Measurements from ENCODE around the gene EGFLAM.

Gene EGFLAM

GRCh38 chr5:38267372-38267771, 9.0 kb downstream of the EGFLAM start:
- no peak for DNase-seq

GRCh38 chr5:38273626-38274025, 15.3 kb downstream of the EGFLAM start:
- DNase-seq = no peak

- DNase-seq = no peak
Measured at GRCh38 chr5:38274370-38274769, 16.0 kb downstream of the EGFLAM start.

GRCh38 chr5:38284384-38284783, 26.0 kb downstream of the EGFLAM start:
- no peak for DNase-seq

GRCh38 chr5:38285226-38285625, 26.9 kb downstream of the EGFLAM start:
- no peak for DNase-seq

GRCh38 chr5:38286002-38286401, 27.6 kb downstream of the EGFLAM start:
- DNase-seq = no peak

GRCh38 chr5:38287124-38287523, 28.8 kb downstream of the EGFLAM start:
- no peak for DNase-seq

- no peak for DNase-seq
Measured at GRCh38 chr5:38289457-38289856, 31.1 kb downstream of the EGFLAM start.

- no peak for DNase-seq
Measured at GRCh38 chr5:38290028-38290653, 31.8 kb downstream of the EGFLAM start.

- DNase-seq = no peak
Measured at GRCh38 chr5:38291355-38291754, 33.0 kb downstream of the EGFLAM start.

GRCh38 chr5:38292228-38292627, 33.9 kb downstream of the EGFLAM start:
- DNase-seq = no peak

- no peak for DNase-seq
Measured at GRCh38 chr5:38295751-38296150, 37.4 kb downstream of the EGFLAM start.

- DNase-seq = no peak
Measured at GRCh38 chr5:38297830-38298608, 39.7 kb downstream of the EGFLAM start.

- DNase-seq = no peak
Measured at GRCh38 chr5:38299585-38299984, 41.2 kb downstream of the EGFLAM start.

- no peak for DNase-seq
Measured at GRCh38 chr5:38305148-38305547, 46.8 kb downstream of the EGFLAM start.

GRCh38 chr5:38307845-38308244, 49.5 kb downstream of the EGFLAM start:
- DNase-seq = no peak

- DNase-seq = no peak
Measured at GRCh38 chr5:38316544-38317224, 58.3 kb downstream of the EGFLAM start.

GRCh38 chr5:38317868-38318267, 59.5 kb downstream of the EGFLAM start:
- no peak for DNase-seq

- no peak for DNase-seq
Measured at GRCh38 chr5:38319491-38319890, 61.1 kb downstream of the EGFLAM start.

GRCh38 chr5:38321978-38322377, 63.6 kb downstream of the EGFLAM start:
- no peak for DNase-seq

GRCh38 chr5:38323645-38324295, 65.4 kb downstream of the EGFLAM start:
- DNase-seq = no peak

GRCh38 chr5:38329132-38329715, 70.9 kb downstream of the EGFLAM start:
- no peak for DNase-seq

GRCh38 chr5:38330207-38330606, 71.8 kb downstream of the EGFLAM start:
- no peak for DNase-seq

Measured in activated naive CD4-positive, alpha-beta T cell treated with anti-CD3 and anti-CD28 coated beads, Interleukin-2, amount 50 U/mL, for 16 hours (primary cell).